GM12873 (cell line): ENCODE measurements around the gene SERPINI1.

Experiments used
- TF ChIP-seq, protein P1 (sequence below): IDR thresholded peaks from 2 replicates; pipeline ENCODE4 v1.5.1; 2012; ENCODE audit warnings: low read depth, mild to moderate bottlenecking, moderate library complexity, low read length, control low read depth; ENCODE audit not compliant: insufficient read depth; ENCODE audit errors: missing control alignments

SERPINI1 gene

DNA sequence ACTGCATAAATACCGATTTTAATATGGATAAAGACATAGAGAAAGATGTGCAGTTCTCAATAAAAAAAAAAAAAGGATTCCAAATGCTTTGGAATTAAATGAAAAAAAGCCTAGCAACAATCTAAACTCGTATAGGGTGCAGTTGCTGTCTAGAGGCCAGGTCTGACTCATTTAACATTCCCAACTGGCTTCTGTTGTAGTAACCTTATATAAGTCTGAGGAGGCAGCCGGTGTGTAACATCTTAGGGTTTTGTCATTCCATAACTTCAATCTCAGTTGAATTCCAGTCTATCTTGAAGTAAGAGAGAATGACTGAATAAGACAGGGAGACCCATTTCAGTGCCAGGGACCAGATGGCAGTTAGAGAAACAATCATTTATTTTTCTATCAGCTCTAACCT, 7.3 kb upstream of the SERPINI1 start:
- TF ChIP-seq, protein P1, sequence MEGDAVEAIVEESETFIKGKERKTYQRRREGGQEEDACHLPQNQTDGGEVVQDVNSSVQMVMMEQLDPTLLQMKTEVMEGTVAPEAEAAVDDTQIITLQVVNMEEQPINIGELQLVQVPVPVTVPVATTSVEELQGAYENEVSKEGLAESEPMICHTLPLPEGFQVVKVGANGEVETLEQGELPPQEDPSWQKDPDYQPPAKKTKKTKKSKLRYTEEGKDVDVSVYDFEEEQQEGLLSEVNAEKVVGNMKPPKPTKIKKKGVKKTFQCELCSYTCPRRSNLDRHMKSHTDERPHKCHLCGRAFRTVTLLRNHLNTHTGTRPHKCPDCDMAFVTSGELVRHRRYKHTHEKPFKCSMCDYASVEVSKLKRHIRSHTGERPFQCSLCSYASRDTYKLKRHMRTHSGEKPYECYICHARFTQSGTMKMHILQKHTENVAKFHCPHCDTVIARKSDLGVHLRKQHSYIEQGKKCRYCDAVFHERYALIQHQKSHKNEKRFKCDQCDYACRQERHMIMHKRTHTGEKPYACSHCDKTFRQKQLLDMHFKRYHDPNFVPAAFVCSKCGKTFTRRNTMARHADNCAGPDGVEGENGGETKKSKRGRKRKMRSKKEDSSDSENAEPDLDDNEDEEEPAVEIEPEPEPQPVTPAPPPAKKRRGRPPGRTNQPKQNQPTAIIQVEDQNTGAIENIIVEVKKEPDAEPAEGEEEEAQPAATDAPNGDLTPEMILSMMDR: no peak

DNA sequence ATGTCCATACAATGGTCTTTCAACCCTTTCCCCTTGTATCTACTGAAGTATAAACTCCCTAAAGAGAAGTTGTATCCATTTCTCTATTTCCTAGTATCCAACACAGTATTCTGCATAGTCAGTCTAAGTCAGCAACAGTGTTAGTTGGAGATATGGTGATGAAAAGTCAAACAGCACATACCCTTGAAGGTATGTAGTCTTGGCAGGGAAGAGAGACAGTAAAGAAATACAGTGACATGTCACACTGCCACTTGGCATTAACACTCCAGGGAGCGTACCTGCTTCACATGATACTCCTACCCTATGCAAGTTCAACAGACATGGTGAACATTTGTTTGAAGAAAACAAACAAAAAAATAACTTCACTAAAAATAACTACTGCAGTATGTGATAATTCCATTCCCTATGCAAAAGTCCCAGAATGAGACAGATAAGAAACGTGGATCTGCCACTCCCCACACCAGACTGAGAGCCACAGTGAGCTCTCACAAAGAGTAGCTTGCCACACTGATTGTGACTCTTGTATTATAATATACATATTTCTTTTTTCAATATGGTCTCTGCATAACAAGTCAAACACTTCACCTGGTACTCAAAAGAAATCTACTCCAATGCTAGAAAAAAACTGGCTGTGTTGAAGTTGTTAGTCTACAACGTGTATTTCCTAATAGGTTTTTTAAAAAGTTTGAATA, 6.7 kb upstream of the SERPINI1 start:
- TF ChIP-seq, protein P1: no peak

DNA sequence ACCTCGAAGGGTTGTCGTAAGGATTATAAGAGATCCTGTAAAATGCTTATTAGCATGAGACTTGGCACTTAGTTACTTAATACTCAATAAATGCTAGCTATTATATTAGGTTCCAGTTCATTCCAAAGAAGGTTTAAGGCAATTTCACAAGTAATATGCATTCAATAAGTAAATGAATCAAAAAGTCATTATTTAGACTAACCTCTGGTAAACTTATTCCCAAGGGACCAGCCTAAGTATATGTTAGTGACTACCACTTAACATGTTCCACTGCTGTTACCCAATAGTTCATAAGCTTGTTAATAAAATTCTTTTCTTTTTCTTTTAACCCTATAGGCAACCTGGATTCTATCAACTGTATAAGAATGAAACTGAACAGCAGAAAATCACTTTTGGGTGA, 5.9 kb upstream of the SERPINI1 start:
- TF ChIP-seq, protein P1: no peak

DNA sequence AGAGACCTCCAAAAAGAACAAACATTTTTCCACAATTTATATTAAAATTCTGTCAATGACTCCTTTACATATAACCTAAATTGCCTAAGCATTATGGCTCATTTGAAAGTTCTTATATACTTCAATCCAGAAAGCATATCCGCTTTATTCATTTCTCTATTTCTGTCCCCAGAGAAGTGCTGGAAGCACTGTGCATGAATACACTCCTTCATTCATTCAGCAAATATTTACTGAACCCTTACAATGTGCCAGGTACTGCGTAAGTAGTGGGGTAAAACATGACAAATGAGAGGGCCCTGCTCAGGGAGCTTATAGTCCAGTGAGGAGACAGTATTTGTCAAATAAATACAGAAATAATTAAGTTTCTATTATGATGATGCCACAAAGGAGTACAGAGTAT, 4.1 kb upstream of the SERPINI1 start:
- TF ChIP-seq, protein P1: no peak

DNA sequence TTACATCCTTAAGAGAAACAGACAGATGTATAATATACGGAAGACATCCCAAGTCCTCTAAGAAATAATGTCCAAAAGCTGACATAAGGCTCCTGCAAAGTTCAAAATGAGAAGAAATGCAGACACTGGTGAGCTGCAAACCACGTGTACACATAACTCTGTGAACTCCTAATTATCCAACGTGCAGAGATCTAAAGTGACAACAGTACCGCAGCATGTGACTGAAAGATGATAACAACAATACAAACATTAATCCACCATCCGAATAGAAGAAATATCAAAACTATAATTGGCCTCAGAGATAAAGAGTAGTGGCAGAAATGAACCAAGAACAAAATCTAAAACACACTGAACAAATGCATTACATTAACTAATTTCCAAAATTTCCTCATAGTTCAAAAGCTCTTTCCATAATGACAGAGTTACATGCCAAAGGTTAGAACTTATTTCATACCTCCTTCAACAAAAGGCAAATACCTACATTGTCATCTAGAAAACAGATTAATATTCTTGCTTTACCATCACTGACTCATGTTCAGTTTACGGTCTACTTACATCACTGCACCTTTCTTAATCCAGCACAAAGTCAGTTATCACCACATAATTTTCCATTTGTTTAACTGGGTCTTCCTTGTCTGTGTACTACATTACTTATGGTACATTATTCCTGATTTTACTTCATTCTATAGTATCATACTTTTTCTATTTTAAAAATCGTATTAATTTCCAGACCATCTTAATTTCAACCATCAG, 3.0 kb upstream of the SERPINI1 start:
- TF ChIP-seq, protein P1: no peak

DNA sequence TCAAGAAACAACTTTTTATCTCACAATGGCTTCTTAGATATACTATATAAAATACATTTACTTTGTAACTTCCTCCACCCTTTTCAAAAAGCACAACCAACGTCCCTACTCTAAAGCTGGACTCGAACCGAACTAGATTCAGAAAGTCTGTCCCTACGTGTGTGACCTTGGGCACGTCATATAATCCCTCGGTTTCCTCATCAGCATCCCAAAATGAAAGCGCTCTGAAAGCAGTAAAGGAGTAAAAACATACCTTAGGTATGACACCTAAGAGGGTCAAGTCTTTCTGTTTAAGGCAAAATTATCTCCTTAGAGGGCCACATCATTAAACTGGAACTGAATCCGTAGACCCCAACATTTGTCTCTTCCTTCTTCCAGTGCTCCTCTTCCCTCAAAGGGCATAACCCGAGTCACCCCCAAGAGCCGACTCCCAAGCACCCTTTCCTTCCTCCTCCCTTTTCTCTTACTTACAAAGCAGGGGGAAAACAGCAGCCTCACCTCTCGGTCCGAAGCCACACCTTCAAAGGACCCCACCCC, 1.5 kb upstream of the SERPINI1 start:
- TF ChIP-seq, protein P1: no peak

DNA sequence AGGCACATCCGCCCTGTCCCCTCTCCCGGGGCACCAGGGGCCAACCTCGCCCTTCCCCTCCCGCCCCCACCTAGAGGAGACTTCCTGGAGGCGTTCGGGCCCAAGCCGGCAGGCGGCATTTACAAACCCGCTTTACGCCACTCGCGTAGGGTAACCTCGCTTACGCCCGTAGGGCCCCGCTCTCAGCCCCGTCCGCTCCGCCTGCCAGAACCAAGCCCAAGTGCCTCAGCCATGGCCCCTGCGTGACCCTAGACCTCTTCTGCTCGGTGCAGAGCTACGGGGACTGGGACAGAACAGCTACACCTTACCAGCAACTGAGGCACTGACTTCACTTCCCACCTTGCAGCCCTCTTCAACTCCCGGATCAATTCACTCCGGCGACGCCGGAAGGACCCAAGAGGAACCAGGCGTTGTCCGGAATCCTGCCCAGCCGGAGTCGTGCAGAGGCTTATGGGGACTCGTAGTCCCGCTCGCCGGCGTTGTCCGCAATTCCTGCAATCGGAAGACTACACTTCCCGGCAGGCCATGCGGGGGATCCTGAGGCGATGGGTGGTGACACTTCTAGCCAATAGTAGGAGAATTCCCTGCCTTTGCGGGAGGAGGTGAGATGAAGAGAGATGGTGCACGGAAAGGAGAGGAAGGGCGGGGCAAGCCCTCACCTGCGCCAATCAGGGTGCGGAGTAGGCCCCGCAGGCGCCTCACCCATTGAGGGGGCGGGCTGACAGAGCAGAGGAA, 856 bp upstream of the SERPINI1 start, which contains the start of gene PDCD10:
Gene PDCD10, minus strand, starts transcription at position 395 of the 735 bp plus-strand sequence. CDS start 14,735 bp downstream, outside the sequence.
- TF ChIP-seq, protein P1: peak; percentile 2
